ENCODE data around the gene KIF5C. TPM values are rescaled to one million over a fixed set of nuclear protein-coding genes. Genes with fewer than 3 reads are reported as not detected.

KIF5C gene
- total RNA-seq, 1 experiment from 2014 or later: 1.5 TPM

DNA sequence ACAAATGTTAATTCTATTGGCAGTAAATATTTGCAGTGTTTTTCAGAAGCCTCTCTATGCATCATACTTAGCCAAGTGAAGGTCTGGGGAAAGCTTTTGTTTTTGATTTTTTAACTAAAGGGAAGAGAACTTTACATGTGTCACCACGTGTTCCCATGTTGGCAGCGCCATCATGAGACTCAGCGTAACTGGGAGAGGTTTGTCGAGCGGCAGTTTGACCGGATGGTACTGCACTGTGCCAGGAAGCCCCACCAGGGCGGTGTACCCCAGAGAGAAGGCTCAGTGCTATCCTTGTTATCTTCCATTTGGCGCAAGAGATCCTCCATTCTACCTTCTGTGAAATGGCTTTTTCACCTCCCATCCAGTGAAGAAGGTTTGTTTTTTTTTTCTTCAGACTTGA, 38.5 kb downstream of the KIF5C start:
- intact Hi-C loops (cut with micrococcal nuclease; ENCODE audit: unreplicated experiment): no loop called here
- no peak overlapping the region for H3K4me3 ChIP-seq (ENCODE audit: low read depth, low read length)
- H3K9me3 Mint-ChIP-seq (ENCODE audit: unreplicated experiment): peaks cover 6% of the 10 kb centered on the region
- no peaks in the 10 kb centered on the region for H3K36me3 Mint-ChIP-seq (ENCODE audit: insufficient read depth, unreplicated experiment)
- no peak overlapping the region for H3K4me3 Mint-ChIP-seq (ENCODE audit: unreplicated experiment)
- no peaks in the 10 kb centered on the region for H3K36me3 ChIP-seq (ENCODE audit: control insufficient read depth, insufficient read depth, low read length)
- ChIA-PET POLR2A (no interaction called here), CTCF (no interaction called here)
- no TSS peak for BruUV-seq (replicated peaks)
- no peaks in the 10 kb centered on the region; the same call in 1 of the 2 replicates for H3K27me3 ChIP-seq (replicated peaks; ENCODE audit: control insufficient read depth, insufficient read depth, low read length)
- no peaks in the 10 kb centered on the region for H3K4me1 ChIP-seq
- peaks cover 2% of the 10 kb centered on the region for H3K27me3 Mint-ChIP-seq (ENCODE audit: insufficient read depth, unreplicated experiment)
- H3K4me1 Mint-ChIP-seq (ENCODE audit: low read depth, unreplicated experiment): no peaks in the 10 kb centered on the region
- H3K9me3 ChIP-seq: peaks cover 6% of the 10 kb centered on the region; the same call in 1 of the 2 replicates
- no peak for TF ChIP-seq CTCF (IDR thresholded peaks at IDR 0.05; ENCODE audit: insufficient read depth in 1 of 2, low read depth in 1 of 2, low read length in 1 of 2, severe bottlenecking in 1 of 2, unreplicated experiment in 1 of 2)
- H3K27ac Mint-ChIP-seq (ENCODE audit: unreplicated experiment): no peak overlapping the region
- no peak for DNase-seq

GRCh38 chr2:148914463-148914862, 39.4 kb downstream of the KIF5C start:
- peaks cover 12% of the 10 kb centered on the region; the same call in 1 of the 2 replicates for H3K9me3 ChIP-seq
- H3K36me3 ChIP-seq (ENCODE audit: control insufficient read depth, insufficient read depth, low read length): no peaks in the 10 kb centered on the region
- Mint-ChIP-seq H3K4me3 (ENCODE audit: unreplicated experiment) (no peak overlapping the region), H3K4me1 (ENCODE audit: low read depth, unreplicated experiment) (no peaks in the 10 kb centered on the region), H3K9me3 (ENCODE audit: unreplicated experiment) (peaks cover 15% of the 10 kb centered on the region), H3K27me3 (ENCODE audit: insufficient read depth, unreplicated experiment) (no peaks in the 10 kb centered on the region), H3K27ac (ENCODE audit: unreplicated experiment) (no peak overlapping the region), H3K36me3 (ENCODE audit: insufficient read depth, unreplicated experiment) (no peaks in the 10 kb centered on the region)
- H3K27me3 ChIP-seq (replicated peaks; ENCODE audit: control insufficient read depth, insufficient read depth, low read length): no peaks in the 10 kb centered on the region; the same call in 1 of the 2 replicates
- intact Hi-C loops (cut with micrococcal nuclease; ENCODE audit: unreplicated experiment): no loop called here
- ChIA-PET CTCF (no interaction called here), POLR2A (no interaction called here)
- no peak for TF ChIP-seq CTCF (IDR thresholded peaks at IDR 0.05; ENCODE audit: insufficient read depth in 1 of 2, low read depth in 1 of 2, low read length in 1 of 2, severe bottlenecking in 1 of 2, unreplicated experiment in 1 of 2)
- no peak overlapping the region for H3K4me3 ChIP-seq (ENCODE audit: low read depth, low read length)
- H3K4me1 ChIP-seq: no peaks in the 10 kb centered on the region
- DNase-seq: no peak
- no TSS peak for BruUV-seq (replicated peaks)

DNA sequence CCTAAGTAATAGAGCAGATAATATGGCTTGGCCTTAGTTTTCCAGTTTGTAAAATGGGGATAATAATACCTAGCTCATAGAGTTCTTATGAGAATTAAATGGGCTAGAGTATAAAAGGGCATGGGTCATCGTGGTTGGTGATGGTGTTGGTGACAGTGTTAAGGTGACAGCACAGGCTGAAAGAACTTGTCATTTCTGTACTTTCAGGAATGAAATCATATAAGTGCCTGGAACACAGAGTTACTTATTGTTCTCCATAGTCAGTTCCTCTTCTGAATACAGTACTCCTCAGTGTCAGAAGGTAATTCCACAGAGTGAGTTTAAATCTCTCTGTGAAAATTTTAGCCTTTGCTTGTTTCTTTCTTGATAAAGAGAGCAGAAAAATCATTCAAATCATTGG, 42.4 kb downstream of the KIF5C start:
- H3K27me3 Mint-ChIP-seq (ENCODE audit: insufficient read depth, unreplicated experiment): no peaks in the 10 kb centered on the region
- H3K36me3 Mint-ChIP-seq (ENCODE audit: insufficient read depth, unreplicated experiment): no peaks in the 10 kb centered on the region
- peaks cover 12% of the 10 kb centered on the region; the same call in 1 of the 2 replicates for H3K9me3 ChIP-seq

More for the DNA sequence above, 42.4 kb downstream of the KIF5C start:
- POLR2A ChIA-PET: no interaction called here
- no peaks in the 10 kb centered on the region for H3K4me1 Mint-ChIP-seq (ENCODE audit: low read depth, unreplicated experiment)
- H3K4me3 ChIP-seq (ENCODE audit: low read depth, low read length): no peak overlapping the region
- no peak overlapping the region for H3K27ac Mint-ChIP-seq (ENCODE audit: unreplicated experiment)
- CTCF ChIA-PET: no interaction called here
- no peak for DNase-seq
- H3K27me3 ChIP-seq (replicated peaks; ENCODE audit: control insufficient read depth, insufficient read depth, low read length): no peaks in the 10 kb centered on the region; the same call in 1 of the 2 replicates
- H3K36me3 ChIP-seq (ENCODE audit: control insufficient read depth, insufficient read depth, low read length): no peaks in the 10 kb centered on the region
- intact Hi-C loops (cut with micrococcal nuclease; ENCODE audit: unreplicated experiment): no loop called here
- BruUV-seq (replicated peaks): no TSS peak
- H3K4me3 Mint-ChIP-seq (ENCODE audit: unreplicated experiment): no peak overlapping the region
- TF ChIP-seq CTCF (IDR thresholded peaks at IDR 0.05; ENCODE audit: insufficient read depth in 1 of 2, low read depth in 1 of 2, low read length in 1 of 2, severe bottlenecking in 1 of 2, unreplicated experiment in 1 of 2): no peak
- no peaks in the 10 kb centered on the region for H3K4me1 ChIP-seq
- peaks cover 15% of the 10 kb centered on the region for H3K9me3 Mint-ChIP-seq (ENCODE audit: unreplicated experiment)

Measured in Caco-2 (cell line).